GM12875 (cell line): ENCODE data around the gene AQP12B.

ENCODE experiments used
- H3K4me3 ChIP-seq: one replicate; pipeline ENCODE4 v1.5.1; 2011; ENCODE audit warnings: low read depth, low read length, control low read depth
- CTCF ChIP-seq: IDR thresholded peaks from 2 replicates; pipeline ENCODE4 v1.5.1; 2011; ENCODE audit warnings: low read depth, mild to moderate bottlenecking, control low read depth, inconsistent platforms, low read length, moderate library complexity, borderline replicate concordance; ENCODE audit not compliant: insufficient read depth

The AQP12B gene

GRCh38 chr2:240637901-240638345 is 44.8 kb downstream of the AQP12B start:
- no peak overlapping the region for H3K4me3 ChIP-seq
- TF ChIP-seq CTCF, result no peak

GRCh38 chr2:240637116-240637900 is 45.4 kb downstream of the AQP12B start:
- no peak for TF ChIP-seq CTCF
- H3K4me3 ChIP-seq, result no peak overlapping the region

GRCh38 chr2:240636563-240637115 is 46.0 kb downstream of the AQP12B start:
- no peak for TF ChIP-seq CTCF
- H3K4me3 ChIP-seq, result no peak overlapping the region

GRCh38 chr2:240635998-240636547 is 46.6 kb downstream of the AQP12B start:
- TF ChIP-seq CTCF, result no peak
- no peak overlapping the region for H3K4me3 ChIP-seq

GRCh38 chr2:240635121-240635997 is 47.3 kb downstream of the AQP12B start:
- no peak for TF ChIP-seq CTCF
- no peak overlapping the region for H3K4me3 ChIP-seq

GRCh38 chr2:240632306-240632721 is 50.4 kb downstream of the AQP12B start:
- no peak for TF ChIP-seq CTCF
- no peak overlapping the region for H3K4me3 ChIP-seq
